OCI-LY7 (cell line): ENCODE data around the gene CMSS1. TPM values are rescaled to one million over a fixed set of nuclear protein-coding genes. Genes with fewer than 3 reads are reported as not detected.

Experiments
- BruUV-seq: library from RNA; stranded (reverse); fragments of 400-500 nt; replicated peaks from 2 replicates; lab custom pipeline; 2021; lab: Mats Ljungman, UMichigan
- CTCF ChIA-PET: fragments of 300-600 bp; sonication (Branson Sonifier 250); formaldehyde crosslinking; loops from one replicate; lab custom pipeline; 2022; ENCODE audit warnings: antibody characterized with exemption; ENCODE audit not compliant: unreplicated experiment; lab: Charles Lee
- POLR2A ChIA-PET: fragments of 300-600 bp; sonication (Branson Sonifier 250); formaldehyde crosslinking; loops from one replicate; lab custom pipeline; 2022; ENCODE audit warnings: antibody characterized with exemption; lab: Charles Lee
- DNase-seq: peaks from one replicate; pipeline ENCODE4 v3.0.0-alpha.2; 2015; ENCODE audit warnings: low spot score
- H2AFZ ChIP-seq: fragments of 200-600 bp; sonication (generic), shearing (Covaris generic); 2 replicates; pipeline ENCODE4 v1.6.1; 2014; ENCODE audit warnings: mild to moderate bottlenecking, antibody characterized with exemption, low read length, moderate library complexity
- H3K27ac ChIP-seq: fragments of 200-600 bp; sonication (generic); 2 replicates; pipeline ENCODE4 v1.5.1; 2014; ENCODE audit warnings: mixed run types, low read depth, mild to moderate bottlenecking, moderate library complexity, low read length, inconsistent platforms; ENCODE audit not compliant: poor library complexity, severe bottlenecking
- H3K36me3 ChIP-seq: fragments of 200-600 bp; sonication (generic); 2 replicates; pipeline ENCODE4 v1.6.1; 2014; ENCODE audit warnings: mild to moderate bottlenecking, antibody characterized with exemption, low read length, moderate library complexity, mixed read lengths; ENCODE audit not compliant: insufficient read depth
- H3K4me1 ChIP-seq: fragments of 200-600 bp; sonication (generic); 2 replicates; pipeline ENCODE4 v1.5.1; 2014; ENCODE audit warnings: mild to moderate bottlenecking, low read length; ENCODE audit not compliant: insufficient read depth, poor library complexity, severe bottlenecking
- H3K4me2 ChIP-seq: fragments of 200-600 bp; sonication (generic); 2 replicates; pipeline ENCODE4 v1.6.1; 2014; ENCODE audit warnings: mild to moderate bottlenecking, low read length
- H3K4me3 ChIP-seq: fragments of 200-600 bp; sonication (generic); 2 replicates; pipeline ENCODE4 v1.5.1; 2014; ENCODE audit warnings: mild to moderate bottlenecking, low read depth, low read length; ENCODE audit not compliant: poor library complexity, severe bottlenecking
- H3K79me2 ChIP-seq: fragments of 200-600 bp; sonication (generic); 2 replicates; pipeline ENCODE4 v1.6.1; 2016; ENCODE audit warnings: low read depth, mild to moderate bottlenecking, low read length, moderate library complexity, mixed read lengths; ENCODE audit not compliant: insufficient read depth
- H3K9me2 ChIP-seq: fragments of 200-600 bp; sonication (generic); 2 replicates; pipeline ENCODE4 v1.6.1; 2016; ENCODE audit warnings: mild to moderate bottlenecking, low read length, mixed read lengths; ENCODE audit not compliant: insufficient read depth
- H3K9me3 ChIP-seq: fragments of 200-600 bp; sonication (generic); 2 replicates; pipeline ENCODE4 v1.6.1; 2014; ENCODE audit warnings: mild to moderate bottlenecking, mixed run types, low read length, mixed read lengths
- H4K20me1 ChIP-seq: fragments of 200-600 bp; sonication (generic); 2 replicates; pipeline ENCODE4 v1.6.1; 2014; ENCODE audit warnings: mild to moderate bottlenecking, antibody characterized with exemption, low read length, moderate library complexity, mixed read lengths; ENCODE audit not compliant: insufficient read depth
- EZH2phosphoT487 ChIP-seq: fragments of 200-600 bp; sonication (generic); IDR thresholded peaks from 2 replicates; pipeline ENCODE4 v1.6.1; 2018; ENCODE audit warnings: low read depth, borderline replicate concordance, mild to moderate bottlenecking, mixed run types, antibody characterized with exemption, low read length, moderate library complexity, mixed read lengths
- intact Hi-C: fragments of 100-400 bp; cut with micrococcal nuclease; formaldehyde crosslinking; loops from one replicate; pipeline ENCODE4 v1.10.0; 2022; ENCODE audit not compliant: unreplicated experiment
- total RNA-seq, 2 experiments: library from RNA; depleted of rRNA in 1 of 2; stranded (reverse); fragments of >200 nt in 1 of 2; shearing (Covaris generic) in 1 of 2; gene quantifications; 2 replicates each; pipeline ENCODE4 v1.2.3, GENCODE V29; 2014 to 2022
- TF ChIP-seq, protein P1 (sequence below): fragments of 200-600 bp; sonication (generic); conservative IDR thresholded peaks from 2 replicates; pipeline ENCODE4 v1.5.1; 2014; ENCODE audit warnings: mild to moderate bottlenecking, antibody characterized with exemption, low read length, moderate library complexity, mixed read lengths

CMSS1 gene
- total RNA-seq, 2 experiments from 2014 or later: 25.7 to 46.6 TPM

DNA sequence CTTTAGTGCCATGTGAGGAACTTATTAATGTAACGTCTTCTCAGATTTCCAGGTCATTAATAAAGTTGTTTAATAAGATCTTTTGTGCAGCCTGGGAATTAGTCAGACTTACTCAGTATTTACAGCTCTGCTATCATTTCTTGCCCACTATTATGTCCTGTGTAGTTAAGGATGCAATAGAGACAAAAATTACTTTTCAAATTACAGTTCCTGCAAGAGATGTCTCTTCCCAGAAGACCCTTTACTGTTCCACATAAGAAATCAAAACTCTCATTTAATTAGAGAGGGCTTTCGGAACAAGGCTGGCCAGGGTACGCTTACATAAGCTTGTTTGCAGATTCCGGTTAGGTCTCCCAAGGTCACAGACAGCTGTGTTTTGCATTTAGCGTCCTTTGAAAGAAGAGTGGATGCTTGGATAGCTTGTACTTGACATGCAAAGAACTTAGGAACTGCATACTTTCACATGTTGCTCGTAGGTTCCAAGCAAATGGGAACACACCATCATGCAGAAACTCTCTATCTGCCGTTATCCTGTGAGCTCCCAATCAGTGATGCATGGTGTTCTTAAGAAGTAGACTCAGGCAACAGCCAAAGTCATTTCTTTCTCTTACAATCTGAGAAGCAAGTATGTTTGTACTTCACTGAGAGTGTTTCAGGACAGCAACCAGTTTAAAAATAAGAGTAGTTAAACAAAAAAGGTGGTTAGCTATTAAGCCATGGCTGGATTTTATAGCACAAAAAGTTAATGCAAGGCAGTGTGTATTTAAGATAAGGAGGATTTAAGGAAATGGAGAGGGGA is 259.3 kb downstream of the CMSS1 start:
- no TSS peak for BruUV-seq
- no peak overlapping the region for H3K4me3 ChIP-seq
- no peaks in the 10 kb centered on the region for H4K20me1 ChIP-seq
- DNase-seq: no peak
- H3K4me1 ChIP-seq: peaks cover 9% of the 10 kb centered on the region
- no peaks in the 10 kb centered on the region for H3K9me3 ChIP-seq
- no peak overlapping the region for H3K27ac ChIP-seq
- no peak overlapping the region for H3K4me2 ChIP-seq
- no peak overlapping the region for H2AFZ ChIP-seq
- ChIA-PET CTCF (no interaction called here), POLR2A (interaction anchor here (1.0 kb wide), 1 partner anchor 52 kb away, joined by 3 read pairs; no protein-coding TSS in a partner anchor)
- H3K9me2 ChIP-seq: no peaks in the 10 kb centered on the region
- TF ChIP-seq, protein P1, sequence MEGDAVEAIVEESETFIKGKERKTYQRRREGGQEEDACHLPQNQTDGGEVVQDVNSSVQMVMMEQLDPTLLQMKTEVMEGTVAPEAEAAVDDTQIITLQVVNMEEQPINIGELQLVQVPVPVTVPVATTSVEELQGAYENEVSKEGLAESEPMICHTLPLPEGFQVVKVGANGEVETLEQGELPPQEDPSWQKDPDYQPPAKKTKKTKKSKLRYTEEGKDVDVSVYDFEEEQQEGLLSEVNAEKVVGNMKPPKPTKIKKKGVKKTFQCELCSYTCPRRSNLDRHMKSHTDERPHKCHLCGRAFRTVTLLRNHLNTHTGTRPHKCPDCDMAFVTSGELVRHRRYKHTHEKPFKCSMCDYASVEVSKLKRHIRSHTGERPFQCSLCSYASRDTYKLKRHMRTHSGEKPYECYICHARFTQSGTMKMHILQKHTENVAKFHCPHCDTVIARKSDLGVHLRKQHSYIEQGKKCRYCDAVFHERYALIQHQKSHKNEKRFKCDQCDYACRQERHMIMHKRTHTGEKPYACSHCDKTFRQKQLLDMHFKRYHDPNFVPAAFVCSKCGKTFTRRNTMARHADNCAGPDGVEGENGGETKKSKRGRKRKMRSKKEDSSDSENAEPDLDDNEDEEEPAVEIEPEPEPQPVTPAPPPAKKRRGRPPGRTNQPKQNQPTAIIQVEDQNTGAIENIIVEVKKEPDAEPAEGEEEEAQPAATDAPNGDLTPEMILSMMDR: no peak
- no peak for TF ChIP-seq EZH2phosphoT487
- H3K79me2 ChIP-seq: no peaks in the 10 kb centered on the region
- intact Hi-C loops: no loop called here
- no peaks in the 10 kb centered on the region for H3K36me3 ChIP-seq

DNA sequence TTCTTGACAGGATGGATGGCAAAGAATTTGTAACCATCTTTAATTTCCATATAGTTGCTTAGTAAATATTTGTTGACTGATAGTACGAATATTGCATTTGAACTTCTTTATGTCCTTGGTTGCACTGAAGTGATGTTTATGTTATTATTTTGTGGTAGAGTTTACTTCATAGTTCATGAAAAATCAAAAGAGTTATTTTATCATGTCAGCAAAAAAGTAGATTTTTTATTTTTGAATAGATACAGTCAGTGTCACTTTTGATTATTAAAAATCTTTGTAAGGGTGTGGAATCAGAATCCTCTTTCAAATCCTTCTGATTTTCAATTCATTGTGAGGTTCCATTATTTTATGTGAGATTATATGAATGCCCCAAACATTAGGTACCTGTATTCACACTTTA is 261.7 kb downstream of the CMSS1 start:
- POLR2A ChIA-PET: interaction anchor here (1.5 kb wide), 1 partner anchor 25 kb away, joined by 6 read pairs; no protein-coding TSS in a partner anchor
- CTCF ChIA-PET: no interaction called here
- Histone ChIP-seq H3K27ac (no peak overlapping the region), H3K9me3 (no peaks in the 10 kb centered on the region), H3K4me3 (no peak overlapping the region), H3K79me2 (no peaks in the 10 kb centered on the region), H3K4me2 (no peak overlapping the region), H3K9me2 (no peaks in the 10 kb centered on the region), H3K36me3 (no peaks in the 10 kb centered on the region), H2AFZ (no peak overlapping the region), H4K20me1 (no peaks in the 10 kb centered on the region), H3K4me1 (no peaks in the 10 kb centered on the region)
- DNase-seq: no peak
- no TSS peak for BruUV-seq
- intact Hi-C loops: no loop called here
- no peak for TF ChIP-seq EZH2phosphoT487
- TF ChIP-seq, protein P1: no peak

DNA sequence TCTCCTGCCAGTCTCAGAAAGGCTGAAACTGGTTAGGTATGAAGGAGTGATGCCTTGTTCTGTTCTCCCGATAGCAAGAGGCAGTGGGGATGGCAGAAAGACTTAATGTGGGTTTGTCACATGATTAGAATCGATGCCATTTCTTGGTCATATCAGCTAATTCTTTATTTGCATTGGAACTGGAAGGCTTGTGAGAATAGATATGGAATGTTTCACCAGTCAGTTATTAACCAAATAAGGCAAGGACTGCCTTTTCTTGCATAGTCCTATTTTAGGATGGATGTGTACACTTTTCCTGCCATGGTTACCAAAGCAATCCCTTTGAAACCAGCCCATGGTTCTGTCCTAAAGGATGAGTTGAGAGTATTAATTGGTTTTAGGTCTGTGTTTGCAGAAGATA is 262.9 kb downstream of the CMSS1 start:
- no TSS peak for BruUV-seq
- ChIA-PET POLR2A (interaction anchor here (0.6 to 1.5 kb wide), 2 partner anchors 24 to 29 kb away, joined by 3 to 6 read pairs; no protein-coding TSS in a partner anchor), CTCF (no interaction called here)
- Histone ChIP-seq H3K36me3 (no peaks in the 10 kb centered on the region), H3K9me3 (no peaks in the 10 kb centered on the region), H3K27ac (no peak overlapping the region), H3K4me3 (no peak overlapping the region), H3K79me2 (no peaks in the 10 kb centered on the region), H4K20me1 (no peaks in the 10 kb centered on the region), H3K4me1 (no peaks in the 10 kb centered on the region), H3K4me2 (no peak overlapping the region), H3K9me2 (no peaks in the 10 kb centered on the region), H2AFZ (no peak overlapping the region)
- no peak for DNase-seq
- intact Hi-C loops: no loop called here
- TF ChIP-seq, protein P1: no peak
- TF ChIP-seq EZH2phosphoT487: no peak
